Measurements from ENCODE around the gene ARFGAP3.
"Not testable (repeated sequence)": the region's sequence is repeated elsewhere in the genome, so short reads cannot be mapped to it uniquely, and the experiment has no call there.

ARFGAP3 gene

GRCh38 chr22:42769574-42770447, 87.3 kb downstream of the ARFGAP3 start:
- Histone ChIP-seq H3K36me3 (ENCODE audit: insufficient read depth, low read length) (no peaks in the 10 kb centered on the region), H3K27ac (ENCODE audit: low read depth, low read length) (no peak overlapping the region), H3K9ac (ENCODE audit: low read length) (no peak overlapping the region), H3K27me3 (ENCODE audit: control insufficient read depth in 1 of 2, insufficient read depth in 2 of 2, low read length in 2 of 2) (no peaks in the 10 kb centered on the region), H3K4me3 (ENCODE audit: low read depth in 1 of 2, low read length in 2 of 2) (peak overlapping the region; percentile 27 to 38), H3K4me1 (ENCODE audit: insufficient read depth, low read length) (no peaks in the 10 kb centered on the region), H3K9me3 (ENCODE audit: low read length) (no peaks in the 10 kb centered on the region)

GRCh38 chr22:42769238-42769573, 87.9 kb downstream of the ARFGAP3 start:
- H3K27ac ChIP-seq (ENCODE audit: low read depth, low read length), result no peak overlapping the region
- H3K4me1 ChIP-seq (ENCODE audit: insufficient read depth, low read length), result no peaks in the 10 kb centered on the region
- no peak overlapping the region for H3K4me3 ChIP-seq (ENCODE audit: low read depth in 1 of 2, low read length in 2 of 2)
- no peak overlapping the region for H3K9ac ChIP-seq (ENCODE audit: low read length)
- H3K27me3 ChIP-seq (ENCODE audit: control insufficient read depth in 1 of 2, insufficient read depth in 2 of 2, low read length in 2 of 2), result no peaks in the 10 kb centered on the region
- H3K9me3 ChIP-seq (ENCODE audit: low read length), result no peaks in the 10 kb centered on the region
- H3K36me3 ChIP-seq (ENCODE audit: insufficient read depth, low read length), result no peaks in the 10 kb centered on the region

GRCh38 chr22:42768385-42769035, 88.6 kb downstream of the ARFGAP3 start:
- Histone ChIP-seq H3K27ac (ENCODE audit: low read depth, low read length) (no peak overlapping the region), H3K9ac (ENCODE audit: low read length) (no peak overlapping the region), H3K4me1 (ENCODE audit: insufficient read depth, low read length) (no peaks in the 10 kb centered on the region), H3K4me3 (ENCODE audit: low read depth in 1 of 2, low read length in 2 of 2) (no peak overlapping the region), H3K9me3 (ENCODE audit: low read length) (no peaks in the 10 kb centered on the region), H3K27me3 (ENCODE audit: control insufficient read depth in 1 of 2, insufficient read depth in 2 of 2, low read length in 2 of 2) (no peaks in the 10 kb centered on the region), H3K36me3 (ENCODE audit: insufficient read depth, low read length) (no peaks in the 10 kb centered on the region)

- Histone ChIP-seq H3K27ac (ENCODE audit: low read depth, low read length) (no peak overlapping the region), H3K9ac (ENCODE audit: low read length) (no peak overlapping the region), H3K9me3 (ENCODE audit: low read length) (no peaks in the 10 kb centered on the region), H3K36me3 (ENCODE audit: insufficient read depth, low read length) (no peaks in the 10 kb centered on the region), H3K4me1 (ENCODE audit: insufficient read depth, low read length) (no peaks in the 10 kb centered on the region), H3K4me3 (ENCODE audit: low read depth in 1 of 2, low read length in 2 of 2) (no peak overlapping the region), H3K27me3 (ENCODE audit: control insufficient read depth in 1 of 2, insufficient read depth in 2 of 2, low read length in 2 of 2) (no peaks in the 10 kb centered on the region)
These were observed 90.2 kb downstream of the ARFGAP3 start for GRCh38 chr22:42766860-42767259.

GRCh38 chr22:42764895-42765363, 92.1 kb downstream of the ARFGAP3 start:
- no peak overlapping the region for H3K4me3 ChIP-seq (ENCODE audit: low read depth in 1 of 2, low read length in 2 of 2)
- H3K4me1 ChIP-seq (ENCODE audit: insufficient read depth, low read length), result no peaks in the 10 kb centered on the region

GRCh38 chr22:42763965-42764480, 93.0 kb downstream of the ARFGAP3 start:
- H3K4me1 ChIP-seq (ENCODE audit: insufficient read depth, low read length), result no peaks in the 10 kb centered on the region
- H3K4me3 ChIP-seq (ENCODE audit: low read depth in 1 of 2, low read length in 2 of 2), result no peak overlapping the region
- no peaks in the 10 kb centered on the region for H3K9me3 ChIP-seq (ENCODE audit: low read length)
- H3K27me3 ChIP-seq (ENCODE audit: control insufficient read depth in 1 of 2, insufficient read depth in 2 of 2, low read length in 2 of 2), result no peaks in the 10 kb centered on the region
- H3K36me3 ChIP-seq (ENCODE audit: insufficient read depth, low read length), result no peaks in the 10 kb centered on the region
- no peak overlapping the region for H3K27ac ChIP-seq (ENCODE audit: low read depth, low read length)
- H3K9ac ChIP-seq (ENCODE audit: low read length), result no peak overlapping the region

More at GRCh38 chr22:42764895-42765363, 92.1 kb downstream of the ARFGAP3 start:
- Histone ChIP-seq H3K27ac (ENCODE audit: low read depth, low read length) (no peak overlapping the region), H3K9ac (ENCODE audit: low read length) (no peak overlapping the region), H3K36me3 (ENCODE audit: insufficient read depth, low read length) (no peaks in the 10 kb centered on the region), H3K27me3 (ENCODE audit: control insufficient read depth in 1 of 2, insufficient read depth in 2 of 2, low read length in 2 of 2) (no peaks in the 10 kb centered on the region), H3K9me3 (ENCODE audit: low read length) (no peaks in the 10 kb centered on the region)

GRCh38 chr22:42760806-42761565, 96.1 kb downstream of the ARFGAP3 start:
- Histone ChIP-seq H3K27ac (ENCODE audit: low read depth, low read length) (no peak overlapping the region), H3K9me3 (ENCODE audit: low read length) (no peaks in the 10 kb centered on the region), H3K36me3 (ENCODE audit: insufficient read depth, low read length) (no peaks in the 10 kb centered on the region), H3K4me1 (ENCODE audit: insufficient read depth, low read length) (no peaks in the 10 kb centered on the region), H3K27me3 (ENCODE audit: control insufficient read depth in 1 of 2, insufficient read depth in 2 of 2, low read length in 2 of 2) (no peaks in the 10 kb centered on the region), H3K9ac (ENCODE audit: low read length) (no peak overlapping the region), H3K4me3 (ENCODE audit: low read depth in 1 of 2, low read length in 2 of 2) (no peak overlapping the region)

- Histone ChIP-seq H3K4me3 (ENCODE audit: low read depth in 1 of 2, low read length in 2 of 2) (no peak overlapping the region), H3K27ac (ENCODE audit: low read depth, low read length) (no peak overlapping the region), H3K4me1 (ENCODE audit: insufficient read depth, low read length) (no peaks in the 10 kb centered on the region), H3K27me3 (ENCODE audit: control insufficient read depth in 1 of 2, insufficient read depth in 2 of 2, low read length in 2 of 2) (no peaks in the 10 kb centered on the region), H3K9me3 (ENCODE audit: low read length) (no peaks in the 10 kb centered on the region), H3K36me3 (ENCODE audit: insufficient read depth, low read length) (no peaks in the 10 kb centered on the region), H3K9ac (ENCODE audit: low read length) (no peak overlapping the region)
These were observed 98.0 kb downstream of the ARFGAP3 start for GRCh38 chr22:42758931-42759629.

GRCh38 chr22:42755553-42755952, 101.5 kb downstream of the ARFGAP3 start:
- not testable (repeated sequence) for H3K27ac ChIP-seq (ENCODE audit: low read depth, low read length)

GRCh38 chr22:42755121-42755520, 102.0 kb downstream of the ARFGAP3 start:
- not testable (repeated sequence) for H3K4me1 ChIP-seq (ENCODE audit: insufficient read depth, low read length); H3K27ac ChIP-seq (ENCODE audit: low read depth, low read length); H3K9me3 ChIP-seq (ENCODE audit: low read length); H3K27me3 ChIP-seq (ENCODE audit: control insufficient read depth in 1 of 2, insufficient read depth in 2 of 2, low read length in 2 of 2); H3K4me3 ChIP-seq (ENCODE audit: low read depth in 1 of 2, low read length in 2 of 2); H3K36me3 ChIP-seq (ENCODE audit: insufficient read depth, low read length); H3K9ac ChIP-seq (ENCODE audit: low read length)

More at GRCh38 chr22:42755553-42755952, 101.5 kb downstream of the ARFGAP3 start:
- not testable (repeated sequence) for H3K4me3 ChIP-seq (ENCODE audit: low read depth in 1 of 2, low read length in 2 of 2); H3K4me1 ChIP-seq (ENCODE audit: insufficient read depth, low read length); H3K9ac ChIP-seq (ENCODE audit: low read length); H3K9me3 ChIP-seq (ENCODE audit: low read length); H3K36me3 ChIP-seq (ENCODE audit: insufficient read depth, low read length); H3K27me3 ChIP-seq (ENCODE audit: control insufficient read depth in 1 of 2, insufficient read depth in 2 of 2, low read length in 2 of 2)

GRCh38 chr22:42754658-42755057, 102.4 kb downstream of the ARFGAP3 start:
- Histone ChIP-seq H3K9ac (ENCODE audit: low read length) (no peak overlapping the region), H3K27ac (ENCODE audit: low read depth, low read length) (no peak overlapping the region), H3K9me3 (ENCODE audit: low read length) (no peaks in the 10 kb centered on the region), H3K27me3 (ENCODE audit: control insufficient read depth in 1 of 2, insufficient read depth in 2 of 2, low read length in 2 of 2) (no peaks in the 10 kb centered on the region), H3K4me1 (ENCODE audit: insufficient read depth, low read length) (no peaks in the 10 kb centered on the region), H3K4me3 (ENCODE audit: low read depth in 1 of 2, low read length in 2 of 2) (no peak overlapping the region), H3K36me3 (ENCODE audit: insufficient read depth, low read length) (no peaks in the 10 kb centered on the region)
